H1 (cell line): Measurements from ENCODE around the gene PREX1. TPM values are rescaled to one million over a fixed set of nuclear protein-coding genes. Genes with fewer than 3 reads are reported as not detected.

ENCODE experiments used
- CTCF ChIA-PET: fragments of 300-600 bp; sonication (Branson Sonifier 250); formaldehyde crosslinking; loops from one replicate; lab custom pipeline; 2021; ENCODE audit not compliant: partially characterized antibody; lab: Charles Lee
- POLR2A ChIA-PET: fragments of 300-600 bp; sonication (Branson Sonifier 250); formaldehyde crosslinking; loops from one replicate; lab custom pipeline; 2021; ENCODE audit warnings: inconsistent platforms; ENCODE audit not compliant: partially characterized antibody; lab: Charles Lee
- DNase-seq, 2 experiments: peaks; one replicate each; pipeline versions ENCODE4 v3.0.0 to v3.0.0-alpha.2; 2010 to 2022; ENCODE audit warnings: low spot score in 2 of 2, low read depth in 1 of 2, mixed read lengths in 1 of 2
- FAIRE-seq: peaks from 2 replicates; lab custom pipeline; 2011; peaks lifted over from hg19 to GRCh38; lab: Jason Lieb, UNC
- H2AFZ ChIP-seq: 2 replicates; pipeline ENCODE4 v1.8.1; 2012; ENCODE audit warnings: low read length, inconsistent platforms
- H2AK5ac ChIP-seq: 2 replicates; pipeline ENCODE4 v1.6.1; 2013; ENCODE audit warnings: low read depth, low read length
- H2BK120ac ChIP-seq: replicated peaks from 2 replicates; pipeline ENCODE3; 2013; ENCODE audit warnings: low read depth, low read length, inconsistent platforms
- H2BK12ac ChIP-seq: 2 replicates; pipeline ENCODE4 v1.6.1; 2013; ENCODE audit warnings: low read depth, low read length
- H2BK15ac ChIP-seq: 2 replicates; pipeline ENCODE4 v1.6.1; 2013; ENCODE audit warnings: low read length
- H2BK20ac ChIP-seq: 2 replicates; pipeline ENCODE4 v1.6.1; 2013; ENCODE audit warnings: low read length
- H2BK5ac ChIP-seq: 2 replicates; pipeline ENCODE4 v1.6.1; 2013; ENCODE audit warnings: low read depth, low read length
- H3K14ac ChIP-seq: 2 replicates; pipeline ENCODE4 v1.6.1; 2013; ENCODE audit warnings: inconsistent platforms; ENCODE audit not compliant: insufficient read length
- H3K18ac ChIP-seq: 2 replicates; pipeline ENCODE4 v1.6.1; 2013; ENCODE audit warnings: low read length; ENCODE audit errors: extremely low read depth
- H3K23ac ChIP-seq: 2 replicates; pipeline ENCODE4 v1.6.1; 2013; ENCODE audit warnings: inconsistent platforms; ENCODE audit not compliant: insufficient read length
- H3K23me2 ChIP-seq: 2 replicates; pipeline ENCODE4 v1.6.1; 2013; ENCODE audit warnings: low read depth, low read length
- H3K27ac ChIP-seq: 2 replicates; pipeline ENCODE4 v1.6.1; 2011; ENCODE audit warnings: low read depth, low read length, inconsistent platforms
- H3K27me3 ChIP-seq, 4 experiments: replicated peaks in 1 of 4; 1 replicate in 1 of 4; 2 replicates in 3 of 4; pipeline versions ENCODE4 v1.6.1 to v1.8.1; 2011 to 2013; ENCODE audit warnings: low read length in 3 of 4, mild to moderate bottlenecking in 3 of 4, inconsistent platforms in 2 of 4, mixed read lengths in 2 of 4, moderate library complexity in 1 of 4; ENCODE audit not compliant: control insufficient read depth in 3 of 4, insufficient read depth in 3 of 4; ENCODE audit errors: extremely low read depth in 1 of 4
- H3K36me3 ChIP-seq, 4 experiments: 2 replicates each; pipeline versions ENCODE4 v1.6.1 to v1.8.1; 2011 to 2013; ENCODE audit warnings: mild to moderate bottlenecking in 4 of 4, low read length in 3 of 4, moderate library complexity in 2 of 4, control low read depth in 1 of 4, inconsistent platforms in 1 of 4; ENCODE audit not compliant: insufficient read depth in 4 of 4, control insufficient read depth in 2 of 4
- H3K4ac ChIP-seq: replicated peaks from 2 replicates; pipeline ENCODE3; 2013; ENCODE audit warnings: low read length, low read depth, mixed read lengths, inconsistent platforms; ENCODE audit not compliant: insufficient read length
- H3K4me1 ChIP-seq, 4 experiments: replicated peaks in 1 of 4; 1 replicate in 1 of 4; 2 replicates in 3 of 4; pipeline versions ENCODE4 v1.6.1 to v1.8.1; 2011 to 2013; ENCODE audit warnings: low read length in 3 of 4, inconsistent platforms in 2 of 4, mixed read lengths in 1 of 4; ENCODE audit not compliant: insufficient read depth in 4 of 4, control insufficient read depth in 3 of 4
- H3K4me2 ChIP-seq, 2 experiments: 2 replicates each; pipeline versions ENCODE4 v1.6.1 to v1.8.1; 2011 to 2013; ENCODE audit warnings: low read depth in 2 of 2, low read length in 2 of 2, control low read depth in 1 of 2, inconsistent platforms in 1 of 2, mild to moderate bottlenecking in 1 of 2; ENCODE audit not compliant: insufficient read depth in 1 of 2
- H3K4me3 ChIP-seq, 4 experiments: fragments of 200-600, 300-600 bp in 1 of 4; sonication (generic), shearing (Covaris generic), sonication (Bioruptor Twin) in 1 of 4; 2 replicates each; pipeline versions ENCODE4 v1.5.1 to v1.8.1; 2011 to 2016; ENCODE audit warnings: low read length in 4 of 4, low read depth in 3 of 4, control low read depth in 2 of 4, inconsistent platforms in 2 of 4, mild to moderate bottlenecking in 2 of 4, mixed read lengths in 1 of 4, moderate library complexity in 1 of 4; ENCODE audit not compliant: insufficient read depth in 2 of 4; ENCODE audit errors: extremely low read depth in 1 of 4
- H3K56ac ChIP-seq: replicated peaks from 2 replicates; pipeline ENCODE3; 2013; ENCODE audit warnings: low read depth, mild to moderate bottlenecking, mixed read lengths, low read length, inconsistent platforms; ENCODE audit not compliant: insufficient read length
- H3K79me1 ChIP-seq: 2 replicates; pipeline ENCODE4 v1.6.1; 2013; ENCODE audit warnings: low read depth, low read length, control low read depth
- H3K79me2 ChIP-seq, 2 experiments: 2 replicates each; pipeline versions ENCODE4 v1.6.1 to v1.8.1; 2012 to 2013; ENCODE audit warnings: low read length in 2 of 2, mild to moderate bottlenecking in 2 of 2, inconsistent platforms in 1 of 2; ENCODE audit not compliant: insufficient read depth in 2 of 2, control insufficient read depth in 1 of 2
- H3K9ac ChIP-seq, 4 experiments: replicated peaks in 1 of 4; 1 replicate in 1 of 4; 2 replicates in 3 of 4; pipeline versions ENCODE4 v1.6.1 to v1.8.1; 2011 to 2013; ENCODE audit warnings: low read depth in 3 of 4, low read length in 3 of 4, control low read depth in 2 of 4, mild to moderate bottlenecking in 2 of 4, moderate library complexity in 2 of 4, inconsistent platforms in 1 of 4; ENCODE audit errors: extremely low read depth in 1 of 4
- H3K9me3 ChIP-seq, 2 experiments: 2 replicates each; pipeline versions ENCODE4 v1.6.1 to v1.8.1; 2012 to 2013; ENCODE audit warnings: mild to moderate bottlenecking in 2 of 2, moderate library complexity in 2 of 2, control low read depth in 1 of 2, inconsistent platforms in 1 of 2, low read depth in 1 of 2, low read length in 1 of 2, mixed read lengths in 1 of 2; ENCODE audit not compliant: insufficient read depth in 2 of 2
- H4K20me1 ChIP-seq, 2 experiments: replicated peaks in 1 of 2; 2 replicates each; pipeline versions ENCODE3 to v1.8.1; 2011 to 2013; ENCODE audit warnings: inconsistent platforms in 2 of 2, low read length in 2 of 2, mild to moderate bottlenecking in 1 of 2; ENCODE audit not compliant: insufficient read depth in 2 of 2, control insufficient read depth in 1 of 2
- H4K5ac ChIP-seq: 2 replicates; pipeline ENCODE4 v1.6.1; 2013; ENCODE audit warnings: low read length, low read depth, mixed read lengths, inconsistent platforms; ENCODE audit not compliant: insufficient read length
- H4K8ac ChIP-seq: 2 replicates; pipeline ENCODE4 v1.8.0; 2013; ENCODE audit warnings: mild to moderate bottlenecking, moderate library complexity, low read length, inconsistent platforms; ENCODE audit not compliant: insufficient read depth; ENCODE audit errors: extremely low read depth
- H4K91ac ChIP-seq: replicated peaks from 2 replicates; pipeline ENCODE3; 2013; ENCODE audit warnings: low read length, mixed read lengths, inconsistent platforms; ENCODE audit not compliant: insufficient read length
- ASH2L ChIP-seq: fragments of 200-600, 300-600 bp; sonication (generic); IDR thresholded peaks from one replicate; pipeline ENCODE4 v1.7.1; 2017; ENCODE audit warnings: low read length
- CBX5 ChIP-seq: fragments of 300-800, 300-1000 bp; sonication (generic); IDR thresholded peaks from 2 replicates; pipeline ENCODE4 v1.7.1; 2016; ENCODE audit warnings: antibody characterized with exemption, low read length, low read depth
- KDM1A ChIP-seq: fragments of 200-600, 300-600 bp; sonication (generic); IDR thresholded peaks from 2 replicates; pipeline ENCODE4 v1.7.1; 2016; ENCODE audit warnings: mild to moderate bottlenecking, low read length, borderline replicate concordance
- MAFK ChIP-seq: IDR thresholded peaks from 2 replicates; pipeline ENCODE4 v1.6.1; 2012; ENCODE audit warnings: low read depth, mild to moderate bottlenecking, improper control_type of control experiment, low read length
- NANOG ChIP-seq: IDR thresholded peaks from 2 replicates; pipeline ENCODE4 v1.6.1; 2011; ENCODE audit warnings: low read length, low read depth, mild to moderate bottlenecking, inconsistent platforms; ENCODE audit not compliant: insufficient read depth, poor library complexity, severe bottlenecking
- POLR2AphosphoS5 ChIP-seq: IDR thresholded peaks from 2 replicates; pipeline ENCODE4 v1.6.1; 2011; ENCODE audit warnings: low read depth, low read length
- POU5F1 ChIP-seq: IDR thresholded peaks from 2 replicates; pipeline ENCODE4 v1.6.1; 2011; ENCODE audit warnings: low read depth, mild to moderate bottlenecking, low read length, moderate library complexity
- SP1 ChIP-seq: IDR thresholded peaks from 2 replicates; pipeline ENCODE4 v1.6.1; 2011; ENCODE audit warnings: low read depth, low read length
- WGBS, 2 experiments: shearing (Covaris generic) in 1 of 2; methylation state at CpG; one replicate each; pipeline versions ENCODE4 v1.1.6 to v1.1.7; 2013 to 2015; ENCODE audit warnings: low lambda C conversion rate in 2 of 2, mixed read lengths in 2 of 2, inconsistent platforms in 1 of 2, low coverage in 1 of 2, missing lambda C conversion rate in 1 of 2; ENCODE audit not compliant: insufficient replicate concordance in 2 of 2, insufficient coverage in 1 of 2, insufficient read length in 1 of 2; ENCODE audit errors: extremely low coverage in 1 of 2, missing lambda C conversion rate in 1 of 2; 5-methylcytosine and 5-hydroxymethylcytosine counted together
- polyA plus RNA-seq, 7 experiments: library from polyadenylated mRNA; depleted of rRNA in 3 of 7; stranded (reverse) in 5 of 7; unstranded in 2 of 7; fragments of >200 nt in 5 of 7; fragments of 200-250 nt in 2 of 7; gene quantifications; 1 replicate in 5 of 7; 2 replicates in 1 of 7; 4 replicates in 1 of 7; pipeline versions ENCODE4 v1.2.1 to v1.2.3, GENCODE V29; 2011 to 2013; ENCODE audit warnings: missing spikeins in 2 of 7, mixed read lengths in 2 of 7
- total RNA-seq: library from RNA; stranded (reverse); fragmentation: NEBNext Ultra II Directional; extraction: Animal tissue kit (Norgen Biotek cat#: 25700); gene quantifications from 2 replicates; pipeline ENCODE4 v1.2.1, GENCODE V29; 2021
- TF ChIP-seq, protein P1 (sequence below): IDR thresholded peaks from 2 replicates; pipeline ENCODE4 v1.6.1; 2011; ENCODE audit warnings: low read depth, mild to moderate bottlenecking, low read length; ENCODE audit not compliant: insufficient read depth
- TF ChIP-seq, protein P2 (sequence below): IDR thresholded peaks from 2 replicates; pipeline ENCODE4 v1.6.1; 2012; ENCODE audit warnings: inconsistent platforms
- TF ChIP-seq, protein P3 (sequence below): IDR thresholded peaks from 2 replicates; pipeline ENCODE4 v1.6.1; 2011; ENCODE audit warnings: low read length, improper control_type of control experiment
- TF ChIP-seq, protein P4 (sequence below): IDR thresholded peaks from 2 replicates; pipeline ENCODE4 v1.6.1; 2012; ENCODE audit warnings: inconsistent platforms

Gene PREX1
- total and polyA plus RNA-seq, 2 of the 8 experiments (the other 6 are each of a cell fraction or from before 2014, with no cell fraction given): 10.7 to 12.8 TPM

DNA sequence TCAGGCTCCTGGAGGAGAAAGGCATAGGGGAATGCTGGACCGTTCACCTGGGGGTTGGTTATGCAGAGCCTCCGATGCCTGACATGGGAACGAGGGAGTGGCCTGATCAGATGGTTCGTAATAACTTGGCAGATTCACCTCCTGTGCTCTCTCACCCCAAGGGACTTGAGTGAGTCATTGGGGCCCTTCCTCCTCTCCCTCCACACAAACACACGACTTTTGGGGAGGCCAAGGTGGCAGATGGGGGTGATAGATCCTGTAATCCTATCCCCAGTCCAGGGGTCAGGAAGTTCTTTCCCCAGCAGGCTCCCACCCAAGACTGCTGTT, 48.1 kb upstream of the PREX1 start:
- DNase-seq: no peak
- CTCF ChIA-PET: interaction anchor here (0.8 to 2.5 kb wide), 4 partner anchors 9 to 219 kb away, joined by 4 to 9 read pairs (median 6); no protein-coding TSS in a partner anchor
- H3K4me2 ChIP-seq: no peak overlapping the region
- TF ChIP-seq KDM1A (no peak), NANOG (no peak), CBX5 (no peak), POLR2AphosphoS5 (no peak), POU5F1 (no peak), MAFK (no peak), ASH2L (no peak), SP1 (no peak)
- TF ChIP-seq, protein P1, sequence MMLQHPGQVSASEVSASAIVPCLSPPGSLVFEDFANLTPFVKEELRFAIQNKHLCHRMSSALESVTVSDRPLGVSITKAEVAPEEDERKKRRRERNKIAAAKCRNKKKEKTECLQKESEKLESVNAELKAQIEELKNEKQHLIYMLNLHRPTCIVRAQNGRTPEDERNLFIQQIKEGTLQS: no peak
- TF ChIP-seq, protein P2, sequence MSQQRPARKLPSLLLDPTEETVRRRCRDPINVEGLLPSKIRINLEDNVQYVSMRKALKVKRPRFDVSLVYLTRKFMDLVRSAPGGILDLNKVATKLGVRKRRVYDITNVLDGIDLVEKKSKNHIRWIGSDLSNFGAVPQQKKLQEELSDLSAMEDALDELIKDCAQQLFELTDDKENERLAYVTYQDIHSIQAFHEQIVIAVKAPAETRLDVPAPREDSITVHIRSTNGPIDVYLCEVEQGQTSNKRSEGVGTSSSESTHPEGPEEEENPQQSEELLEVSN: no peak
- TF ChIP-seq, protein P3, sequence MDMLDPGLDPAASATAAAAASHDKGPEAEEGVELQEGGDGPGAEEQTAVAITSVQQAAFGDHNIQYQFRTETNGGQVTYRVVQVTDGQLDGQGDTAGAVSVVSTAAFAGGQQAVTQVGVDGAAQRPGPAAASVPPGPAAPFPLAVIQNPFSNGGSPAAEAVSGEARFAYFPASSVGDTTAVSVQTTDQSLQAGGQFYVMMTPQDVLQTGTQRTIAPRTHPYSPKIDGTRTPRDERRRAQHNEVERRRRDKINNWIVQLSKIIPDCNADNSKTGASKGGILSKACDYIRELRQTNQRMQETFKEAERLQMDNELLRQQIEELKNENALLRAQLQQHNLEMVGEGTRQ: no peak
- TF ChIP-seq, protein P4, sequence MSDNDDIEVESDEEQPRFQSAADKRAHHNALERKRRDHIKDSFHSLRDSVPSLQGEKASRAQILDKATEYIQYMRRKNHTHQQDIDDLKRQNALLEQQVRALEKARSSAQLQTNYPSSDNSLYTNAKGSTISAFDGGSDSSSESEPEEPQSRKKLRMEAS: no peak

More for the DNA sequence above, 48.1 kb upstream of the PREX1 start:
- WGBS, 2 experiments: 71% methylated on average over 5 of the region's 5 CpGs; no CpG with 5 or more reads in 1 of the 2 experiments
- Histone ChIP-seq H4K8ac (no peak overlapping the region), H3K4me3 (no peak overlapping the region), H3K27me3 (no peaks in the 10 kb centered on the region), H3K4me1 (peaks cover 0 to 4% (median 0%) of the 10 kb centered on the region in 4 experiments; a peak in 1 of 7 replicates), H3K79me2 (no peaks in the 10 kb centered on the region), H2BK5ac (no peak overlapping the region), H3K9me3 (no peaks in the 10 kb centered on the region), H3K23ac (no peak overlapping the region), H4K91ac (no peak overlapping the region), H3K4ac (no peak overlapping the region), H3K36me3 (no peaks in the 10 kb centered on the region), H2BK120ac (no peak overlapping the region), H3K9ac (no peak overlapping the region; a peak in 1 of 7 replicates), H2BK20ac (no peak overlapping the region), H3K79me1 (no peaks in the 10 kb centered on the region), H3K23me2 (peaks cover 2% of the 10 kb centered on the region; the same call in 1 of the 2 replicates), H2BK12ac (0 out of 2 replicates have a peak overlapping the region, but pooled peaks have one; percentile 23), H2BK15ac (no peak overlapping the region), H3K18ac (no peak overlapping the region; the same call in 1 of the 2 replicates), H3K27ac (no peak overlapping the region), H2AFZ (no peak overlapping the region), H3K56ac (no peak overlapping the region), H2AK5ac (no peak overlapping the region), H4K5ac (no peak overlapping the region), H3K14ac (no peak overlapping the region), H4K20me1 (no peaks in the 10 kb centered on the region)
- POLR2A ChIA-PET: no interaction called here
- no peak for FAIRE-seq
